OCI-LY1 (cell line): ENCODE data around the gene CELF2.

Experiments used
- H2AFZ ChIP-seq: fragments of 200-600 bp; sonication (generic), shearing (Covaris generic); 2 replicates; pipeline ENCODE4 v1.6.0; 2014; ENCODE audit warnings: antibody characterized with exemption, mild to moderate bottlenecking, low read length
- H3F3A ChIP-seq: fragments of 200-600 bp; sonication (generic), shearing (Covaris generic); 2 replicates; pipeline ENCODE4 v1.6.0; 2014; ENCODE audit warnings: mild to moderate bottlenecking, antibody characterized with exemption, low read length, moderate library complexity; ENCODE audit not compliant: insufficient read depth
- H3K27ac ChIP-seq: fragments of 200-600 bp; sonication (generic); 2 replicates; pipeline ENCODE4 v1.5.1; 2014; ENCODE audit warnings: low read length, mixed run types, mild to moderate bottlenecking, low read depth; ENCODE audit not compliant: poor library complexity, severe bottlenecking
- H3K27me3 ChIP-seq: fragments of 200-600 bp; sonication (generic); 2 replicates; pipeline ENCODE4 v1.6.0; 2014; ENCODE audit warnings: antibody characterized with exemption, mild to moderate bottlenecking, low read length, moderate library complexity; ENCODE audit not compliant: insufficient read depth
- H3K36me3 ChIP-seq: fragments of 200-600 bp; sonication (generic); 2 replicates; pipeline ENCODE4 v1.6.1; 2014; ENCODE audit warnings: mild to moderate bottlenecking, antibody characterized with exemption, low read length, moderate library complexity, mixed read lengths; ENCODE audit not compliant: insufficient read depth
- H3K4me1 ChIP-seq: fragments of 200-600 bp; sonication (generic); 2 replicates; pipeline ENCODE4 v1.5.1; 2014; ENCODE audit warnings: mild to moderate bottlenecking, low read length, moderate library complexity; ENCODE audit not compliant: insufficient read depth, severe bottlenecking
- H3K4me2 ChIP-seq: fragments of 200-600 bp; sonication (generic), shearing (Covaris generic); 2 replicates; pipeline ENCODE4 v1.6.1; 2014; ENCODE audit warnings: low read length
- H3K4me3 ChIP-seq: fragments of 200-600 bp; sonication (generic); 2 replicates; pipeline ENCODE4 v1.5.1; 2014; ENCODE audit warnings: low read length, low read depth, mild to moderate bottlenecking, mixed read lengths; ENCODE audit not compliant: poor library complexity, severe bottlenecking
- H3K79me2 ChIP-seq: fragments of 200-600 bp; shearing (Covaris generic); 2 replicates; pipeline ENCODE4 v1.6.1; 2016; ENCODE audit warnings: mixed run types, low read length, mixed read lengths; ENCODE audit not compliant: insufficient read depth
- H3K9ac ChIP-seq: fragments of 200-600 bp; sonication (generic), shearing (Covaris generic); 2 replicates; pipeline ENCODE4 v1.6.1; 2014; ENCODE audit warnings: mild to moderate bottlenecking, low read length, mixed read lengths
- H3K9me2 ChIP-seq: fragments of 200-600 bp; sonication (generic), shearing (Covaris generic); 2 replicates; pipeline ENCODE4 v1.6.1; 2014; ENCODE audit warnings: low read depth, mild to moderate bottlenecking, low read length, mixed read lengths
- H3K9me3 ChIP-seq: fragments of 200-600 bp; shearing (Covaris generic); 2 replicates; pipeline ENCODE4 v1.6.1; 2014; ENCODE audit warnings: low read length, mixed read lengths
- H4K20me1 ChIP-seq: fragments of 200-600 bp; sonication (generic), shearing (Covaris generic); 2 replicates; pipeline ENCODE4 v1.6.0; 2016; ENCODE audit warnings: mild to moderate bottlenecking, low read length; ENCODE audit not compliant: insufficient read depth
- CTCF ChIP-seq: fragments of 200-600 bp; sonication (generic), shearing (Covaris generic); IDR thresholded peaks from 2 replicates; pipeline ENCODE4 v1.5.1; 2017; ENCODE audit warnings: mild to moderate bottlenecking, antibody characterized with exemption, low read length, moderate library complexity, mixed read lengths
- EZH2 ChIP-seq: fragments of 200-600 bp; sonication (generic), shearing (Covaris generic); IDR thresholded peaks from 2 replicates; pipeline ENCODE4 v1.8.0; 2017; ENCODE audit warnings: borderline replicate concordance, mixed run types, mild to moderate bottlenecking, antibody characterized with exemption, low read length, moderate library complexity, mixed read lengths

The CELF2 gene

DNA sequence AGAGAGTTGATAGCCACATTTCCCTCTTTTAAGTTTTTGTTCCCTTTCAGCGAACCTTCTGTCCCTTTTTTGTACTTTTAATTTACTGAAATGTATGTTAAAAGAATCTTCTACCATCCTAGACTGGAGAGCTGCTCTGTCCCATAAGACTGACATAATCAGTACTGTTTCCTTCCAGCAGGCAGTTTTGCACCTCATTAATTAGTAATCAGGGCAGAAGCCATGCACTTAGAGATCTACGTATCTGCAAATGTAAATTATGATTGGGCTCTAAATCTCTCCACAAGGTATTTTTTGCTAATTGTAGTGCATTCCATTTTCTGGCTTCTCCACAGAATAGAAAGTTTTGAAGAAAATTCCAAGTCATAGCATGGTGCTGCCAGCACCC, 232.1 kb downstream of the CELF2 start:
- Histone ChIP-seq H3F3A (no peaks in the 10 kb centered on the region), H3K4me1 (peaks cover 7% of the 10 kb centered on the region), H3K9me2 (no peaks in the 10 kb centered on the region), H3K9ac (no peak overlapping the region), H3K9me3 (no peaks in the 10 kb centered on the region), H4K20me1 (no peaks in the 10 kb centered on the region), H3K79me2 (no peaks in the 10 kb centered on the region), H3K4me2 (no peak overlapping the region), H3K27ac (no peak overlapping the region), H3K4me3 (no peak overlapping the region), H2AFZ (no peak overlapping the region), H3K27me3 (peaks cover 4% of the 10 kb centered on the region; the same call in 1 of the 2 replicates), H3K36me3 (no peaks in the 10 kb centered on the region)
- TF ChIP-seq EZH2 = no peak
- no peak for TF ChIP-seq CTCF

GRCh38 chr10:11250304-11250703, 232.6 kb downstream of the CELF2 start:
- Histone ChIP-seq H3K4me3 (no peak overlapping the region), H3K79me2 (no peaks in the 10 kb centered on the region), H3K27me3 (peaks cover 4% of the 10 kb centered on the region; the same call in 1 of the 2 replicates), H3K9ac (no peak overlapping the region), H3K9me2 (no peaks in the 10 kb centered on the region), H3K27ac (no peak overlapping the region), H2AFZ (no peak overlapping the region), H3K36me3 (no peaks in the 10 kb centered on the region), H3K9me3 (no peaks in the 10 kb centered on the region), H3F3A (no peaks in the 10 kb centered on the region), H3K4me2 (no peak overlapping the region), H4K20me1 (no peaks in the 10 kb centered on the region), H3K4me1 (peaks cover 2% of the 10 kb centered on the region)
- no peak for TF ChIP-seq EZH2

- Histone ChIP-seq H4K20me1 (no peaks in the 10 kb centered on the region), H3K36me3 (no peaks in the 10 kb centered on the region), H3K9me3 (no peaks in the 10 kb centered on the region), H3K4me3 (no peak overlapping the region), H3F3A (no peaks in the 10 kb centered on the region), H3K79me2 (no peaks in the 10 kb centered on the region), H3K4me2 (no peak overlapping the region), H3K27me3 (no peaks in the 10 kb centered on the region), H2AFZ (no peak overlapping the region), H3K9me2 (no peaks in the 10 kb centered on the region), H3K9ac (no peak overlapping the region), H3K4me1 (peaks cover 7% of the 10 kb centered on the region), H3K27ac (no peak overlapping the region)
- TF ChIP-seq CTCF = no peak
- no peak for TF ChIP-seq EZH2
These were observed 235.2 kb downstream of the CELF2 start for GRCh38 chr10:11252887-11253286.

GRCh38 chr10:11253385-11254002, 235.8 kb downstream of the CELF2 start:
- no peak overlapping the region for H3K9ac ChIP-seq
- no peak overlapping the region for H3K4me2 ChIP-seq
- no peak overlapping the region for H2AFZ ChIP-seq
- H4K20me1 ChIP-seq = no peaks in the 10 kb centered on the region
- H3K79me2 ChIP-seq = no peaks in the 10 kb centered on the region
- no peaks in the 10 kb centered on the region for H3K27me3 ChIP-seq
- H3K9me2 ChIP-seq = no peaks in the 10 kb centered on the region
- peaks cover 7% of the 10 kb centered on the region for H3K4me1 ChIP-seq
- H3K27ac ChIP-seq = no peak overlapping the region
- TF ChIP-seq CTCF = no peak
- no peak for TF ChIP-seq EZH2
- no peak overlapping the region for H3K4me3 ChIP-seq
- H3F3A ChIP-seq = no peaks in the 10 kb centered on the region
- H3K36me3 ChIP-seq = no peaks in the 10 kb centered on the region
- no peaks in the 10 kb centered on the region for H3K9me3 ChIP-seq
